ENCODE data around the gene ZSCAN20.
"Not testable (repeated sequence)": the region's sequence is repeated elsewhere in the genome, so short reads cannot be mapped to it uniquely, and the experiment has no call there.

The ZSCAN20 gene

DNA sequence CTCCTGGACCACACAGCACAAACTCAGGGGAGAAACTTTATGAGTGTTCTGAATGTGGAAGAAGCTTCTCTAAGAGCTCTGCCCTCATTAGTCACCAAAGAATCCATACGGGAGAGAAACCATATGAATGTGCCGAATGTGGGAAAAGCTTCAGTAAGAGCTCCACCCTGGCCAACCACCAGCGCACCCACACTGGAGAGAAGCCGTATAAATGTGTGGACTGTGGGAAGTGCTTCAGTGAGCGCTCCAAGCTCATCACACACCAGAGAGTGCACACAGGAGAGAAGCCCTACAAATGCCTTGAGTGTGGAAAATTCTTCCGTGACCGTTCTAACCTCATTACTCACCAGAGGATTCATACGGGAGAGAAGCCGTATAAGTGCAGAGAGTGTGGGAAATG is 22.5 kb downstream of the ZSCAN20 start:
- DNase-seq: no peak

- no peak for DNase-seq
Measured at GRCh38 chr1:33497410-33497809, 25.0 kb downstream of the ZSCAN20 start.

DNA sequence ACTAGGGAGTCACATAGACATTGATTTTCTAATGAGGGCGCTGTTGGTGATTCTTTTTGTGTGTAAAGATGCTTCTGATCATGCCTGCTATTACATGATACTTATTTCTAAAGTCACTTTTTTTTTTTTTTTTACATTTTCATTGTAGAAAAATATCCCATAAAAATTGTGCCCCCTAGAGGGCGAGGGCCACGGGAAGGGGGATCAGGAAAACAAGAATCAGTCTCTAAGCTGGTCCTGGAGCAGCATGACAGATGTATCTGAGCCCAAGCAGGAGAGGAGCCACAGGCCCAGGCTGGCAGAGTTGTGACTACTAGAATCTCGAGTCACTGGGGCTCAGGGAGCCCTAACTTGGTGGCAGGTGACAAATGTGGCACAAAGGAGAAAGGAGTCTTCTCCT is 28.1 kb downstream of the ZSCAN20 start:
- DNase-seq: no peak

- DNase-seq: no peak
Measured at GRCh38 chr1:33501309-33501708, 28.9 kb downstream of the ZSCAN20 start.

GRCh38 chr1:33501774-33502173 is 29.3 kb downstream of the ZSCAN20 start:
- no peak for DNase-seq

GRCh38 chr1:33502726-33503125 is 30.3 kb downstream of the ZSCAN20 start:
- DNase-seq: no peak

- no peak for DNase-seq
Measured at GRCh38 chr1:33503506-33503905, 31.1 kb downstream of the ZSCAN20 start.

- no peak for DNase-seq
Measured at GRCh38 chr1:33507661-33508060, 35.2 kb downstream of the ZSCAN20 start.

DNA sequence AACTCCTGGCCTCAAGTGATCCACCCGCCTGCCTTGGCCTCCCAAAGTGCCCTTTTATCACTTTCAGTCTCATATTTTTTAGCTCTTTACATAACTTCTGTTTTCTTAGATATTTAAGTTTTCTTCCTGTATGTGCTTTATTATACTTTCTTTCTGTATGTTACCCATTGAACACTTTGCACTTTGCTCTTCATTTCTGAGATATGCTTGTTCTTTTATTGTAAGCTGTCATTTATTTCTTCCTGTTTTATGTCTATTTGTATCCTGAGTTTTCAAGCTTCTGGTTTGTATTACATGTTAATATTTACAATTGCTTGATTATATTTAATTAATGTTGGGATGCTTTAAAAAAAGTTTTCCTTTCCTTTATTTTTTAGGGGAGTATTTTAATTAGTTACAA is 35.7 kb downstream of the ZSCAN20 start:
- no peak for DNase-seq

- not testable (repeated sequence) for DNase-seq
Measured at GRCh38 chr1:33509276-33509675, 36.8 kb downstream of the ZSCAN20 start.

DNA sequence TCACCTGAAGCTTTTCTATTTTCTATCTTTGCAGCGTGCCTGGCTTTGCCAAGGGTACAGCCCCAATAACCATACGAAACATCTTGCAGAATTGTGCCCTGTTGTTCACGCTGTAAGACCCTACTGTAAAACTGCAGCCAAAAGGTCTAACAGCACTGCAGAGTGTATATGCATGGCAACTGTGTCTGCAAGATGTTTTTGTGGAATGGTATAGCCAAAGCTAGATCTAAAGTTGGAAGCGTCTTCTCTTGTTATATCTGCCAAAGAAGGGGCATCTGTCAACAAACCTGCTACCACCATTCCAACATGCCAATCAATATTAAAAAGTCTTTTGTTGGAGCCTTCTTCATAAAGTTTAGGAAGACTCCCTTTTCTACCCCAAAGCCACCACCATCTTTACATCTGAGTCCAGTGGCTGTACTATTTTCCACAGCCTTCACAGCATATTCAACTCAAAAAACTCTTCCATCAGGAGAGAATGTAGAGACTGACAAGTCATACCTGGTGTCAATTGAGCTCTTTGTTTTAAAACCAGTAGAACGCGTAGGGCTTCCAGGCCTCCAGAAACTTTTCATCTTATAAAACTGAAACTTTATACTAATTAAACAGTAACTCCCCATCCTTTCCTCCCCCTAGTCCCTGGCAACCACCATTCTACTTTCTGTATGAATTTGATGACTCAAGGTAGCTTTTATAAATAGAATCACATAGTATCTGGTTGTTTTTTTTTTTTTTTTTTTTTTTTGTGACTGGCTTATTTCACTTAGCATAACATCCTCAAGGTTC is 40.0 kb downstream of the ZSCAN20 start:
- no peak for DNase-seq

- no peak for DNase-seq
Measured at GRCh38 chr1:33515112-33515511, 42.7 kb downstream of the ZSCAN20 start.

- DNase-seq: no peak
Measured at GRCh38 chr1:33515607-33516006, 43.2 kb downstream of the ZSCAN20 start.

DNA sequence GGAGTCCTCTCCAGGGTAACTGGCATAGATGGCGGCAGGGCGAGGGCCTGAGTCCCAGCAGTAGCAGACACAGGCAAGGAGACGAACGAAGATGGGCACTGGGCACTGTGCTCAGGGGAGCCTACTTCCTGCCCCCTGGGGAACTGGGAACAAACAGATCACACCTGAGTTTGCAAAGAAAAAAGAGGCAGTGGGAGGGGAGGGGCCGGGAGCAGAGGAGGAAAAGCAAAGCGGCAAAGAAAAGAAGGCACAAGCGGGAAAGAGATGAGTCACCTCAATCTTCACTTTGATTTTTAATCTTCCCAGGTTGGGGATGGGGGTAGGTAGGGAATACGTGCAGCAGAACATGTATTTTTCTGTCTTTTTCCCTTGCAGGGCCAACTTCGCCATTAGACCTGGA is 44.0 kb downstream of the ZSCAN20 start:
- no peak for DNase-seq

GRCh38 chr1:33516891-33517567 is 44.6 kb downstream of the ZSCAN20 start:
- DNase-seq: no peak

DNA sequence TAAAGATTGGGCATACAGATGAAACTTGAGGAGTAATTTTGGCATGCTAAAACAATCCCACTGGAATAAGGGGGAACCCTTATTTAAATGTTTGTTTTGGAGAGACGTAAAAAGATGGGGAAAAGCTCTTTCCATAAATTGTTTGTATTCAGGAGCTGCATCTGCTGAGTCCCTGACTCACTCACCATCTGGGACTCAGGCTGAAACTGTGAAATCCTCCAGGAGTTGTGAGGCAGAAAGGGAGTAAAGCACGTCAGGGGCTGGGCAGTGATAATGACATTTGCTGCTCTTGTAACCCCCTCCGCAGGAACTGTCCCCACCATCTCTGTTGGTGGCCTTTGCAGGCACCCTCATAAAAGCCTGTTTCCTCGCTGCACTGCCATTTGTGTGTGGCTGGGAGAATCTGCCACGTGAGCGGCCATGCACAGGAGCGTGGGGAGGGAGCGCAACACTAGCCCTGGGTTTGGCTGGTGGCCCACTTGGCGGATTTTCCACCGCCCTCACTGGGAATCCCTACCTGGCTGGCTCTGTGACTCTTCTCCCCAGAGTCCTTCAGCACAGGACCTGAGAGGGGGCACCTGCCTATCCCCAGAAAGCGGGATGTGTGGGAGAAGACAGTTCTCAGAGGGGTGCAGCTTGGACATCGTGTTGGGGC is 45.3 kb downstream of the ZSCAN20 start:
- DNase-seq: no peak

DNA sequence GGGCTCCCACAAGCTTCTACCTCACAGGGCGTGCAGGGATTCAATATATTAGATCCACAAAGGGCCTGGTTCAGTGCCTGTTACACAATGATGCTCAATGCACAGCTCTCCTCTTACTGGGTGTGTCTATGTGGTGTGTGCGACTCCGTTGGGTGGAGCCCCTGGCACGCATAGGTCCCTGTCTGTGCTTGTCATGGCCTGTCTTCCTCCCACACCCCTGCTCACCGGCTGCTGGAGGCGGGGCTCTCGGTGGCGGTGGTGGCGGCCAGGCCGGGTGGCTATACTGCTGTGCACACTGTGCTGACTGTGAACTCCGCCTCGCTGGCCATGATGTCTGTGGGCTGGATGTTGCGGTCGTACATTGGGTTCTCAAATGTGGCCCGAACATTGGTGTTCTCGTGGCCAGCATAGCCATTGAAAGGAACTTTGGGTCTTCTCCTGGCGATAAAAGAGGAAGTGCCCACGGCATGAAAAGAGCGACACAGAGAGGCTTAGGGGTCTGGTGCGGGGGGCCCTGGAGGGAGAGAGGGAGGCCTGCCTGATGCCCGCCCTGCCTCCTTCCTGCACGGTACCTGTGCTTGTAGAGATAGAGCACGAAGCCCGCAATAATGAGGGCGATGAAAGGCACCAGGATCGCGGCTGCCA is 46.9 kb downstream of the ZSCAN20 start:
- DNase-seq: no peak

DNA sequence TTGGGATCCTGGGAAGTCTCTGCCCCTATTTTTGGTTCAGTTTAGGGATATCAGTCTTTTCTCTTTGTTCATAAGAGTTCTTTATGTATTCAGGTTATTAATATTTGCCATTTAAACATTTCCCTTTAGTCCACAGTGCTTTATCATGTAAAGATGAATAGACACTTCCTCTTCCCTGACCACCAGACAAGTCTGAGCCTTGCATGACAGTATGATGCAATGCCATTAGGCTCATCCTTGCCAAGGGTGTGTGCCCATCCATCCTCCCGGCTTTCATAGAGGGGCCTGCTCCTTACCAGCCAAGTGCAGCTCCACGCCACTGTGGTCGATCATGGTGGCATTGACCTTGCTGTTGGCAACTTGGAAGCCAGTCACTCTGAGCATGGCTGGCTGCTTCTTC is 52.1 kb downstream of the ZSCAN20 start:
- DNase-seq: no peak

DNA sequence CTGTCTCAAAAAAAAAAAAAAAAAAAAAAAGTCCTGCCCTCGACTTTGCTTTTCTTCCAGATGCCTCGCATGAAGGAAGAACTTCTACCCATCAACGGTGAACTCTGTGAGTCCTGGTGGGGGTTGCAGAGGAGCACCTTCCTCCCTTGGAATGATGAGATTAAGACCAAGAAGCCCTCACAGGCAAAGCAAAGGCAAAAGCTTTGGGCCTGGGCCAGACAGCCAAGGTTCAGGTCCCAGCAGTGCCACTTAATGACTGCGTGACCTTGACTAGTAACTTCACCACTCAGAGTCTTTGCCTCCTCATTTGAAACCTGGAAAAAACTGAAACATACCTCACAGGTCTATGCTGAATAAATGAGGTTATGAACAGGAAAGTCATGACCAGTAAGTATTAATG is 55.5 kb downstream of the ZSCAN20 start:
- no peak for DNase-seq

GRCh38 chr1:33529957-33530356 is 57.5 kb downstream of the ZSCAN20 start:
- no peak for DNase-seq

DNA sequence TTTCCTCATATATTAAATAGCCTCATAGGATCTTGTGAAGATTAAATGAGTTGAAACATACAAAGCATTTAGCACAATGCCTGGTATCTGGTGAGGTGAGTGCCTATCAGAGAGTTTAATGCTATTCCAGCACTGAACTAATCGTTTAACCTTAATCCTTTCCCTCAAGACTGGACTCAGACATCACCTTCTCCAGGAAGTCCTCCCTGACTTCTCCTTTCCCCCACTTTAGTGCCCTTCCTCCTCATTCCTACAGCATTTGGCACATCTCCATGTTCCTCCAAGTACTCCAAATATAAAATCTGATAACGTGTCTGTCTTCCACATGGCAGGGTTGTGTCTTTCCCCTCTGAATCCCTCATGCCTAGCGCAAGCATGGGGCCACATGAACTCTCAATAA is 59.8 kb downstream of the ZSCAN20 start:
- DNase-seq: no peak

DNA sequence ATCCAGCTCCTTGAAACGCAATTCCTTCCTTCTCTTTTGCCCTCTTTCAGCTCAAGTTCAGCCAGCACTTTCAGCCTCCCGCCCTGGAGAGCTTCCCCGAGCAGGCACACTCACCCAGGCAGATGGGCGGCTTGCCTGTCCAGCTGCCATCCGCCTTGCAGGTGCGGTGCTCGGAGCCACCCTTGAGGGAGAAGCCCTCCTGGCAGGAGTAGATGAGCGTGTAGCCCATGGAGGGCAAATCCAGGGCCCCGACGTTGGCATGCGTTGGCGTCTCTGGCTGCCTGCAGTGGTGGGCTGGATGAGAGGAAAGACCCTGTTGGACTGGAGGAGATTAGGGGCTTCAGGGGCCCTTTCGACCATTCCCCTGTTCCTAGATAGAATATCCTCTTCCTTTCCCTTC is 60.5 kb downstream of the ZSCAN20 start:
- no peak for DNase-seq

DNA sequence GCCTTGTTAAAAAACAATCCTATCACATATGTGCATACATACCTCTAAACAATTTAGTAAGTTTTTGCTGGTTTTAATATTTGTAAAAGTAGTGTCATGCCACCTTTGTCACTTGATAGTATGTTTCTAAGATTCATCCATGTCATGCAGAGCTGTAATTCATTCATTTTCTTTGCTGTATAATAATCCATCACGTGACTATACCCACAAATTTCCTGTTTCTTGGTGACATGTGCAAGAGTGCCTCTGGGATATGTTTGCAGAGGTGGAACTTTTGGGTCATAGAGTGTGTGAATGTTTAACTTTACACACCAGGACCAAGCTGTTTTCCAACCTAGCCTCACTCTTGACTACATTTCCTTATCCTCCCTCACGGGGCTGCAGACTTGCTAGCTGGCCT is 62.9 kb downstream of the ZSCAN20 start:
- no peak for DNase-seq

DNA sequence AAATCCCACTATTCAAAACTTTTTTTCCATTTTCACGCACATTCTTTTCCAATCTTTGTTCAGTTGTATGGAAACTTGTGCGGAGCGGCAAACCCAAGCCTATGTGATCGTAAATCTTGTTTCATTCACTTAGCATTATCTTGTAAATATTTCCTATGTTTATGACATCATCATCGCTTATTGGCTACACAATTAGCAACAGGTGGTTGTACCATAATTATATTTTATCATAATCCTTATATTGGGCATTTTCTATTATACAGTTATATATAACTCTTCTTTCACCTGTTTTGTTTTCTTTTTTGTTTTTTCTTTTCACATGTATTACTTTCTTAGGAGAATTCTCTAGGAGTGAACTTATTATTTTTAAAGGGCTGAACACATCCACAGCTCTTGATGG is 65.4 kb downstream of the ZSCAN20 start:
- DNase-seq: no peak

Measured in CD4-positive, alpha-beta T cell treated with Interleukin-1 beta for 1 hour (primary cell).